A673 (cell line): ENCODE data around the gene ZC2HC1B. TPM values are rescaled to one million over a fixed set of nuclear protein-coding genes. Genes with fewer than 3 reads are reported as not detected.

Experiments used
- BruUV-seq: library from RNA; stranded (reverse); fragments of 400-500 nt; replicated peaks from 2 replicates; lab custom pipeline; 2021; lab: Mats Ljungman, UMichigan
- CTCF ChIA-PET: fragments of 300-600 bp; sonication (Branson Sonifier 250); formaldehyde crosslinking; loops from one replicate; lab custom pipeline; 2022; ENCODE audit warnings: antibody characterized with exemption; lab: Charles Lee
- POLR2A ChIA-PET: fragments of 300-600 bp; sonication (Branson Sonifier 250); formaldehyde crosslinking; loops from one replicate; lab custom pipeline; 2022; ENCODE audit warnings: antibody characterized with exemption; ENCODE audit not compliant: low non-redundant PET; lab: Charles Lee
- DNase-seq: peaks from one replicate; pipeline ENCODE4 v3.0.0-alpha.2; 2015; ENCODE audit warnings: low spot score
- H3K27ac ChIP-seq: fragments of 200-600 bp; sonication (generic); 2 replicates; pipeline ENCODE4 v1.5.1; 2016; ENCODE audit warnings: mixed run types, low read depth, mild to moderate bottlenecking, mixed read lengths, antibody characterized with exemption, low read length; ENCODE audit not compliant: poor library complexity, severe bottlenecking
- H3K27me3 ChIP-seq: fragments of 200-600 bp; sonication (generic); replicated peaks from 2 replicates; pipeline ENCODE4 v1.6.1; 2017; ENCODE audit warnings: mixed run types, low read depth, mild to moderate bottlenecking, mixed read lengths, antibody characterized with exemption, low read length; ENCODE audit not compliant: insufficient read depth, poor library complexity
- H3K36me3 ChIP-seq: fragments of 200-600 bp; sonication (generic); 2 replicates; pipeline ENCODE4 v1.6.1; 2016; ENCODE audit warnings: mixed run types, mild to moderate bottlenecking, mixed read lengths, antibody characterized with exemption, low read length; ENCODE audit not compliant: insufficient read depth, poor library complexity, severe bottlenecking
- H3K4me1 ChIP-seq: fragments of 200-600 bp; sonication (generic); 2 replicates; pipeline ENCODE4 v1.6.1; 2017; ENCODE audit warnings: mixed run types, mild to moderate bottlenecking, mixed read lengths, antibody characterized with exemption, low read length; ENCODE audit not compliant: insufficient read depth, poor library complexity, severe bottlenecking
- H3K4me3 ChIP-seq: fragments of 200-600 bp; sonication (generic); 2 replicates; pipeline ENCODE4 v1.5.1; 2016; ENCODE audit warnings: low read depth, mixed run types, mild to moderate bottlenecking, mixed read lengths, low read length; ENCODE audit not compliant: poor library complexity, severe bottlenecking
- H3K9me3 ChIP-seq: fragments of 200-600 bp; sonication (generic); 2 replicates; pipeline ENCODE4 v1.6.1; 2016; ENCODE audit warnings: mixed run types, low read depth, mild to moderate bottlenecking, mixed read lengths, antibody characterized with exemption, low read length; ENCODE audit not compliant: poor library complexity, severe bottlenecking
- EZH2 ChIP-seq: fragments of 200-600 bp; sonication (generic); IDR thresholded peaks from 2 replicates; pipeline ENCODE4 v1.6.1; 2017; ENCODE audit warnings: borderline replicate concordance, low read depth, mild to moderate bottlenecking, mixed read lengths, antibody characterized with exemption, low read length; ENCODE audit not compliant: poor library complexity, severe bottlenecking
- intact Hi-C: fragments of 100-400 bp; cut with micrococcal nuclease; formaldehyde crosslinking; loops from one replicate; pipeline ENCODE4 v1.10.0; 2022; ENCODE audit not compliant: unreplicated experiment
- total RNA-seq: library from RNA; stranded (reverse); gene quantifications from 2 replicates; pipeline ENCODE4 v1.2.3, GENCODE V29; 2021
- TF ChIP-seq, protein P1 (sequence below): fragments of 300-800, 200-600 bp; sonication (generic); conservative IDR thresholded peaks from 2 replicates; pipeline ENCODE4 v1.5.1; 2017; ENCODE audit warnings: low read depth, mild to moderate bottlenecking, antibody characterized with exemption, low read length, moderate library complexity, mixed read lengths

ZC2HC1B gene
- total RNA-seq, 1 experiment from 2014 or later: not detected

DNA sequence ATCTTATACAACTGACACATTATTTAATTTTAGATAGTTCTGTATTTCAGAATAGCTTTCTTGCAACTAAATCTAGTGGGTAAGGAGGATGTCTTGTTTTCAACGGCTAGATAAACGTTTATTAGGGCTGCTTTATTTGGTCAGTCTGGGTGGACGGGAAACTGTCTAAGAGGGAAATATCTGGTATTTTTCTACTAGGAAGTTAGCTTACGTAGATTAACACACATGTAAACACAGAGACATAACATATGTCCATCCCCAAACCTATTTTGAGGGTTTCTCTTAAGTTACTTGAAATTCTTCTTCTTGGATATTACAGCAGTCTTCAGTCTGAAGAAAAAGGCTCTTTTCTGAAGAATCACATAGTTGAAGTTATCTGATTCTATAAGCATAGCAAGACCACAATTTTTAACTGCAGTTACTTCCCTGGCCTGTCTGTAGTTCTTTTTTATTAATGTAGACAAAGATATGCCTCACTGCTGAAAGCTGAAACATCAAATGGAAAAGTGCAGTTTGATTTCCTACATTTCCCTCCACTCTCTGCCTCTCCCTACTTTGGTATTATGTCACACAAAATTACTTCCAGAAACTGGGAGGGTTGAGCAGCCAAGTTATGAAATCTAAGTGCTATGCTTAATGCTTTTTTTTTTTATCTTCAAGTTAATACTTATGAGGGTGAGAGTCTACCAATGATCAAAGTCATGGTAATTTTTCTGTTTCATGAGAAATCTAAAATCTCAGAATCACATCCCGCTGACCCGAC is 106.4 kb downstream of the ZC2HC1B start:
- no peak for DNase-seq
- ChIA-PET POLR2A (no interaction called here), CTCF (no interaction called here)
- TF ChIP-seq EZH2: no peak
- TF ChIP-seq, protein P1, sequence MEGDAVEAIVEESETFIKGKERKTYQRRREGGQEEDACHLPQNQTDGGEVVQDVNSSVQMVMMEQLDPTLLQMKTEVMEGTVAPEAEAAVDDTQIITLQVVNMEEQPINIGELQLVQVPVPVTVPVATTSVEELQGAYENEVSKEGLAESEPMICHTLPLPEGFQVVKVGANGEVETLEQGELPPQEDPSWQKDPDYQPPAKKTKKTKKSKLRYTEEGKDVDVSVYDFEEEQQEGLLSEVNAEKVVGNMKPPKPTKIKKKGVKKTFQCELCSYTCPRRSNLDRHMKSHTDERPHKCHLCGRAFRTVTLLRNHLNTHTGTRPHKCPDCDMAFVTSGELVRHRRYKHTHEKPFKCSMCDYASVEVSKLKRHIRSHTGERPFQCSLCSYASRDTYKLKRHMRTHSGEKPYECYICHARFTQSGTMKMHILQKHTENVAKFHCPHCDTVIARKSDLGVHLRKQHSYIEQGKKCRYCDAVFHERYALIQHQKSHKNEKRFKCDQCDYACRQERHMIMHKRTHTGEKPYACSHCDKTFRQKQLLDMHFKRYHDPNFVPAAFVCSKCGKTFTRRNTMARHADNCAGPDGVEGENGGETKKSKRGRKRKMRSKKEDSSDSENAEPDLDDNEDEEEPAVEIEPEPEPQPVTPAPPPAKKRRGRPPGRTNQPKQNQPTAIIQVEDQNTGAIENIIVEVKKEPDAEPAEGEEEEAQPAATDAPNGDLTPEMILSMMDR: no peak
- BruUV-seq: no TSS peak
- Histone ChIP-seq H3K27me3 (peaks cover 3% of the 10 kb centered on the region), H3K27ac (no peak overlapping the region), H3K36me3 (no peaks in the 10 kb centered on the region), H3K9me3 (no peaks in the 10 kb centered on the region), H3K4me1 (no peaks in the 10 kb centered on the region), H3K4me3 (no peak overlapping the region)
- intact Hi-C loops: no loop called here

DNA sequence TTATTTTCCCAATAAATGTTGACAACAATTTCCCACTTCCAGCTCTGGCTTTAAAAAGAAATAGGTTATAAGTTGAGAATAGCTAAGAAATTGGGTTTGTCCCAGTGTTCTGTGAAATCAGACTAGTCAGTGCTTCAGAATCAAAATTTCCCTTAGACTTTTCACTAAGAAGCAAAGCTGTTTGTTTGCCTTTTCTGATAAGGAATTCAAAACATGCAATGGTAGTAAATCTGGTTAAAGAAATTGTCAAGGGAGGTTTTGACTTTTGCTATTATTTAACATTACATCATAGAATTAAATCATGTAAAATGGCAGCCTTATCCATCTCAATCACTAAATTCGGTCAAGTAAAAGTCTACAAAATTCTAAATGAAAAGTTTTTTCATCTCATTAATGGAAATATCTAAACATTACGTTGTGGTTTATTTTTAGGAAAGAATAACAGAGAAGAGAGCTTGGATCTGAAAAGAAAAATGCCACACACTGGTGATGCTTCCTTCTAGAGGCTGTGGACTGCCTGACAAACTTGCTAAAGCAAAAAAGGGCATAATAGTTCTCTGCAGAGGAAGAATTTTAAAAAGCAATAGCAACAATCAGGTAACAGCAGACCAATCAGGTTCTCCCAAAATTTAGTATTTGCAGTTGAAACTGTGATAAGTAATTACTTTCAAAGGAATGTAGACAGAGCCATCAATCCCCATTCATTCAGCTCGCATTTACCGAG is 107.4 kb downstream of the ZC2HC1B start:
- Histone ChIP-seq H3K36me3 (no peaks in the 10 kb centered on the region), H3K4me1 (no peaks in the 10 kb centered on the region), H3K4me3 (no peak overlapping the region), H3K27ac (no peak overlapping the region), H3K9me3 (no peaks in the 10 kb centered on the region), H3K27me3 (no peaks in the 10 kb centered on the region)
- TF ChIP-seq EZH2: no peak
- TF ChIP-seq, protein P1: no peak
- POLR2A ChIA-PET: no interaction called here
- CTCF ChIA-PET: no interaction called here
- BruUV-seq: no TSS peak
- intact Hi-C loops: no loop called here
- no peak for DNase-seq

DNA sequence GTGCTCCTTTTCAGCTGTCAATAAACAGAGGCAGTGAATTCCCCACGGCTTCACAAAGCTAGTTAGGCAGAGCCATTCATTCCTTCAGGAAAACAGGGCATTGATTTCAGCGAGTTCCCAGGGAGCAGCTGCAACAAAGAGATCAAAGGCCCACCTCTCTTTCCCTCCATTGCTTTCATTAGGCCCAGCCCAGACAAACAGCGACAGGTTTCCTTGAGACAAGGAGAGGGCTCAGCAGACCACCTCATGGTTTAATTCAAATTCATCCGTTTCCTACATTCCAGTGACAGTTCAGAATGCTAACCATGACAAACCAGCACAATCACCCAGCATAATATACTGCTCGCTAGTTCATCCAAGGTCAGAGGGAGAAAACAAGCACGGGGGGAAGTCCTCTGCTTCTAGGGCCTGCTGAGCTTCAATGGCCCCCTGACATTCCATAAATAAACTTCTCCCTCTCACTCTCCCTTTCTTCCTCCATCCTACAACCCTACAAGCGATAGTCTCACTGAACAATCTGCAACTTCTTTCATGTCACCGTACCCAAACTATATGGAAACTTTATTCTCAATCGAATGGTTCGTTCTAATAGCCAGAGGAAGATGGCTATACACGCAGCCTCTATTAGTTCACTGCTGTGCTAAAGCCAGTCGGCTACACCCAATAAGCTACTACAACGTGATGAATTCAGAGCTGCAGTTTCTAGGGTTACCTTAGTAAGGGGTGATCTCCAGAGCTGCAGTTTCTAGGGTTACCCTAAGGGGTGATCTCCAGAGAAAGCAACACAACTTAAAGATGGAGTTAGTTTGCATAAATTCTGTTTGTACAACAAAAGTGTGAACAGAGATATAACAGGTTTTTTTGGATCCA is 109.1 kb downstream of the ZC2HC1B start:
- no peaks in the 10 kb centered on the region for H3K4me1 ChIP-seq
- intact Hi-C loops: no loop called here
- ChIA-PET CTCF (no interaction called here), POLR2A (no interaction called here)
- BruUV-seq: no TSS peak
- no peak overlapping the region for H3K4me3 ChIP-seq
- DNase-seq: no peak
- no peak for TF ChIP-seq EZH2
- TF ChIP-seq, protein P1: no peak
- H3K9me3 ChIP-seq: no peaks in the 10 kb centered on the region
- H3K27me3 ChIP-seq: no peaks in the 10 kb centered on the region
- no peaks in the 10 kb centered on the region for H3K36me3 ChIP-seq
- H3K27ac ChIP-seq: no peak overlapping the region
